HCT116 (cell line): ENCODE measurements around the gene LMBR1L. TPM values are rescaled to one million over a fixed set of nuclear protein-coding genes. Genes with fewer than 3 reads are reported as not detected.
A peak's percentile ranks its signal among the peaks of the same experiment; 100 is the strongest.

ENCODE experiments used
- ATAC-seq: fragments of 200-7000 bp; cut with Tn5 transposase; 2 replicates; pipeline ENCODE4 v1.9.1; 2020; ENCODE audit warnings: mild to moderate bottlenecking, moderate library complexity
- BruUV-seq: library from RNA; stranded (reverse); fragments of 400-500 nt; replicated peaks from 2 replicates; lab custom pipeline; 2021; lab: Mats Ljungman, UMichigan
- CTCF ChIA-PET: fragments of 300-600 bp; sonication (Branson Sonifier 250); formaldehyde crosslinking; loops from one replicate; lab custom pipeline; 2021; ENCODE audit warnings: antibody characterized with exemption; lab: Charles Lee
- POLR2A ChIA-PET: fragments of 300-600, 350-600 bp; sonication (Branson Sonifier 250); formaldehyde crosslinking; loops from one replicate; lab custom pipeline; 2021; ENCODE audit warnings: antibody characterized with exemption; lab: Charles Lee
- RAD21 ChIA-PET, 2 experiments: fragments of 300-600 bp; sonication (Branson Sonifier 250); formaldehyde crosslinking; loops; one replicate each; lab custom pipeline; 2023; ENCODE audit warnings: low total read pairs in 2 of 2; ENCODE audit not compliant: uncharacterized antibody in 2 of 2, unreplicated experiment in 2 of 2, low non-redundant PET in 1 of 2; lab: Charles Lee
- DNase-seq: peaks from one replicate; pipeline ENCODE4 v3.0.0-alpha.2; 2010; ENCODE audit warnings: low read depth, low spot score
- H2AFZ ChIP-seq: fragments of 200-600 bp; shearing (Covaris generic), sonication (generic); 2 replicates; pipeline ENCODE4 v1.6.1; 2017; ENCODE audit warnings: low read depth, mixed run types, mixed read lengths, antibody characterized with exemption, low read length; ENCODE audit not compliant: poor library complexity, severe bottlenecking
- H3K27ac ChIP-seq: 2 replicates; pipeline ENCODE4 v1.5.1; 2012; ENCODE audit warnings: low read depth, low read length
- H3K27me3 ChIP-seq: fragments of 200-600 bp; sonication (generic); 2 replicates; pipeline ENCODE4 v1.6.1; 2016; ENCODE audit warnings: mixed run types, low read length, mixed read lengths; ENCODE audit not compliant: insufficient read depth
- H3K36me3 ChIP-seq, 2 experiments: fragments of 200-500 bp in 1 of 2; fragments of 200-600 bp in 1 of 2; sonication (Bioruptor generic) in 1 of 2; sonication (generic) in 1 of 2; 2 replicates each; pipeline versions ENCODE4 v1.5.1 to v1.6.1; 2014 to 2016; ENCODE audit warnings: low read length in 2 of 2, inconsistent platforms in 1 of 2, mixed read lengths in 1 of 2, mixed run types in 1 of 2; ENCODE audit not compliant: insufficient read depth in 2 of 2, control insufficient read depth in 1 of 2
- H3K4me1 ChIP-seq, 2 experiments: fragments of 200-600 bp in 1 of 2; sonication (generic) in 1 of 2; 2 replicates each; pipeline versions ENCODE4 v1.5.1 to v1.6.1; 2012 to 2017; ENCODE audit warnings: low read length in 2 of 2, inconsistent platforms in 1 of 2, mild to moderate bottlenecking in 1 of 2, mixed read lengths in 1 of 2, mixed run types in 1 of 2, moderate library complexity in 1 of 2; ENCODE audit not compliant: insufficient read depth in 2 of 2, control insufficient read depth in 1 of 2
- H3K4me2 ChIP-seq: fragments of 200-600 bp; sonication (generic); 2 replicates; pipeline ENCODE4 v1.6.1; 2017; ENCODE audit warnings: mixed run types, low read length, mixed read lengths
- H3K4me3 ChIP-seq, 2 experiments: fragments of 200-600 bp in 1 of 2; sonication (generic) in 1 of 2; replicated peaks in 1 of 2; 2 replicates each; pipeline ENCODE4 v1.5.1; 2011 to 2016; ENCODE audit warnings: low read length in 2 of 2, control low read depth in 1 of 2, low read depth in 1 of 2, mild to moderate bottlenecking in 1 of 2, mixed read lengths in 1 of 2, mixed run types in 1 of 2
- H3K79me2 ChIP-seq: fragments of 200-600 bp; sonication (generic); 2 replicates; pipeline ENCODE4 v1.6.1; 2017; ENCODE audit warnings: mild to moderate bottlenecking, mixed run types, low read length, moderate library complexity, mixed read lengths; ENCODE audit not compliant: insufficient read depth
- H3K9ac ChIP-seq: fragments of 200-600 bp; sonication (generic); 2 replicates; pipeline ENCODE4 v1.6.1; 2016; ENCODE audit warnings: low read length, mixed read lengths
- H3K9me2 ChIP-seq: fragments of 200-600 bp; sonication (generic), shearing (Covaris generic); 2 replicates; pipeline ENCODE4 v1.6.1; 2017; ENCODE audit warnings: mixed run types, mild to moderate bottlenecking, moderate library complexity; ENCODE audit not compliant: insufficient read depth
- H3K9me3 ChIP-seq, 2 experiments: fragments of 200-500 bp in 1 of 2; fragments of 200-600 bp in 1 of 2; sonication (Bioruptor generic) in 1 of 2; sonication (generic) in 1 of 2; 2 replicates each; pipeline ENCODE4 v1.6.1; 2014 to 2017; ENCODE audit warnings: low read length in 2 of 2, mixed read lengths in 2 of 2, inconsistent platforms in 1 of 2, low read depth in 1 of 2, mild to moderate bottlenecking in 1 of 2, mixed run types in 1 of 2, moderate library complexity in 1 of 2; ENCODE audit not compliant: control insufficient read depth in 1 of 2, insufficient read depth in 1 of 2
- H4K20me1 ChIP-seq: fragments of 200-600 bp; sonication (generic), shearing (Covaris generic); 2 replicates; pipeline ENCODE4 v1.6.1; 2017; ENCODE audit warnings: mixed run types, mild to moderate bottlenecking, moderate library complexity; ENCODE audit not compliant: insufficient read depth
- CBX3 ChIP-seq: IDR thresholded peaks from 2 replicates; pipeline ENCODE4 v1.6.1; 2012; ENCODE audit warnings: low read depth
- CEBPB ChIP-seq: IDR thresholded peaks from 2 replicates; pipeline ENCODE4 v1.6.1; 2012; ENCODE audit warnings: low read depth
- EGR1 ChIP-seq: IDR thresholded peaks from 2 replicates; pipeline ENCODE4 v1.6.1; 2012; ENCODE audit warnings: low read depth
- ELF1 ChIP-seq: IDR thresholded peaks from 2 replicates; pipeline ENCODE4 v1.6.1; 2012; ENCODE audit warnings: low read depth, borderline replicate concordance
- FOSL1 ChIP-seq: IDR thresholded peaks from 2 replicates; pipeline ENCODE4 v1.6.1; 2012; ENCODE audit warnings: low read depth
- JUND ChIP-seq: IDR thresholded peaks from 2 replicates; pipeline ENCODE4 v1.6.1; 2012
- POLR2A ChIP-seq: IDR thresholded peaks from 2 replicates; pipeline ENCODE4 v1.7.0; 2011; ENCODE audit warnings: borderline replicate concordance; ENCODE audit not compliant: insufficient read depth, insufficient read length; ENCODE audit errors: extremely low read depth
- POLR2AphosphoS5 ChIP-seq: IDR thresholded peaks from 2 replicates; pipeline ENCODE4 v1.6.1; 2011; ENCODE audit warnings: mild to moderate bottlenecking, low read depth, low read length, moderate library complexity
- RAD21 ChIP-seq: IDR thresholded peaks from 2 replicates; pipeline ENCODE4 v1.6.1; 2012; ENCODE audit warnings: low read depth, mild to moderate bottlenecking
- SIN3A ChIP-seq: IDR thresholded peaks from 2 replicates; pipeline ENCODE4 v1.6.1; 2012; ENCODE audit warnings: low read depth
- SP1 ChIP-seq: IDR thresholded peaks from 2 replicates; pipeline ENCODE4 v1.6.1; 2012; ENCODE audit warnings: low read depth
- TCF7L2 ChIP-seq: IDR thresholded peaks from 2 replicates; pipeline ENCODE4 v1.7.0; 2011; ENCODE audit warnings: borderline replicate concordance, inconsistent platforms; ENCODE audit not compliant: insufficient read depth, insufficient read length; ENCODE audit errors: extremely low read depth
- YY1 ChIP-seq: IDR thresholded peaks from 2 replicates; pipeline ENCODE4 v1.6.1; 2011; ENCODE audit warnings: low read length, low read depth, moderate library complexity, mild to moderate bottlenecking; ENCODE audit not compliant: insufficient replicate concordance; ENCODE audit errors: extremely low read depth
- ZFX ChIP-seq: fragments of 450-650 bp; IDR thresholded peaks from 2 replicates; pipeline ENCODE4 v1.6.1; 2017
- intact Hi-C: fragments of 100-400 bp; cut with micrococcal nuclease; formaldehyde crosslinking; loops from 2 replicates; pipeline ENCODE4 v1.10.0; 2022
- total RNA-seq: library from RNA; stranded (reverse); gene quantifications from one replicate; pipeline ENCODE4 v1.2.1, GENCODE V29; 2021; ENCODE audit not compliant: unreplicated experiment
- TF ChIP-seq, protein P1 (sequence below): IDR thresholded peaks from 2 replicates; pipeline ENCODE4 v1.6.1; 2012
- TF ChIP-seq, protein P2 (sequence below): IDR thresholded peaks from 2 replicates; pipeline ENCODE4 v1.6.1; 2012
- TF ChIP-seq, protein P3 (sequence below): IDR thresholded peaks from 2 replicates; pipeline ENCODE4 v1.6.1; 2011; ENCODE audit warnings: mild to moderate bottlenecking, low read length, moderate library complexity; ENCODE audit not compliant: insufficient replicate concordance; ENCODE audit errors: extremely low read depth
- TF ChIP-seq, protein P4 (sequence below), 3 experiments: fragments of 200-600 bp in 1 of 3; sonication (generic) in 1 of 3; IDR thresholded peaks in 2 of 3; conservative IDR thresholded peaks in 1 of 3; 2 replicates each; pipeline ENCODE4 v1.5.1; 2012 to 2017; ENCODE audit warnings: low read depth in 2 of 3, low read length in 2 of 3, antibody characterized with exemption in 1 of 3, borderline replicate concordance in 1 of 3, control low read depth in 1 of 3, mild to moderate bottlenecking in 1 of 3, mixed read lengths in 1 of 3, mixed run types in 1 of 3, moderate library complexity in 1 of 3; ENCODE audit not compliant: insufficient read depth in 1 of 3

The LMBR1L gene
- total RNA-seq, 1 experiment from 2014 or later: 44.4 TPM

DNA sequence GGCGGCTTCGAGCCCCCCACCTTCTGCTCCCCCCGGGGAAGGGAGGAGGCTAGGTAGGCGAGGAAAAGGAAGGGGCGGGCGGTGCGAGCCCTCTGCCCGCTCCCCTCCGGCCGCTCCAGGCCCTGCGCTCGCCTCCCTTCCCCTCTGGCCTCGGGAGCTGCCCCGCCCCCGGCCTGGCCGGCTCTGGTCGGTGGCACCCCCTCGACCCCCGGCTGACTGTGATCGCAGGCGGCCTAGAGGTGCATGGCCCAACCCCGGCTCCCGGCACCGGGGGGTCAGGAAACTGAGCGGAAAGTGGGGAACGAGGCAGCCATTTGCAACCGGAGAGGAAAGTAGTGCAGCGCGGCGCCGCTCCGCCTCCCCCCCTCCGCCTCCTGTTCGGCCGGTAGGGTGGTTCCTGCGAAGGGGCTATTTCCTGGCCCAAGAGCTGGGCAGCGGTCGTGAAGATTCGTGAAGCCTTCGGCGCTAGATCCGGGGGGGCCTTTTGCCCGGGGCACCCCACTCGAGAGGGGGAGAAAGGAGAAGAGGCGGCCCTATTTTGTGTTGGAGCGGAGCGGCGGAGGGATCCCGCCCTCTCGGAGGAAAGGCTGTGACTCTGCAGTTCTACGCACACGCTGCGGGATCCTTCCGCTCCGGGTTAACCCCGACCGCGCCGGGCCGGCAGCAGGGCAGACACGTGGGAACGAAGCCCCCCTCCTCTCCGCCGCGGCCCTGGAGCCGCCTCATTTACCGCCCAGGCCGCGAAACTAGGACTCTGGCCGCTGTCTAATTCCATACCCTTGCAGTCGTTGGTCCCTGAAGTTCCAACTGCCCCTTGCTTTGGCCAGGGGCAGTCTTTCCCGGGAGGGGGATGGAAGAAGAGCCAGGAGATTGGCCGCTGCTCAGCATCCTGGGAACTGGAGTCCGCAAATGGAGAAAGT, 50.1 kb downstream of the LMBR1L start, which contains the start of gene KMT2D:
KMT2D (minus strand) TSS at position 558 of the 920 bp plus-strand sequence. CDS start 5,470 bp downstream, outside the sequence.
- Histone ChIP-seq H3K9me2 (no peaks in the 10 kb centered on the region), H3K4me2 (peak within 1 kb of the TSS; percentile 97), H3K27me3 (no peaks in the 10 kb centered on the region), H3K9me3 (no peaks in the 10 kb centered on the region), H3K9ac (peak within 1 kb of the TSS; percentile 97), H2AFZ (peak within 1 kb of the TSS; percentile 77), H3K27ac (peak within 1 kb of the TSS; percentile 89), H3K4me1 (peaks cover 17 to 48% of the 10 kb centered on the region in 2 experiments), H3K4me3 (peak within 1 kb of the TSS; percentile 76 to 92), H3K79me2 (peaks cover 59% of the 10 kb centered on the region), H3K36me3 (no peaks in the 10 kb centered on the region; a peak in 1 of 4 replicates), H4K20me1 (no peaks in the 10 kb centered on the region)
- ChIA-PET CTCF (no interaction called here), POLR2A (no interaction called here), RAD21 (no interaction called here)
- TF ChIP-seq EGR1 (0 out of 2 replicates have a peak, but pooled peaks have one; percentile 41), CEBPB (no peak; the same call in 1 of the 2 replicates), YY1 (peak; percentile 82), JUND (peak; percentile 67; the same call in 1 of the 2 replicates), RAD21 (no peak), SIN3A (peak; percentile 96), ELF1 (no peak), SP1 (peak; percentile 93), POLR2A (peak; percentile 22), TCF7L2 (peak; percentile 75), FOSL1 (no peak), ZFX (peak; percentile 94), POLR2AphosphoS5 (peak; percentile 77), CBX3 (peak; percentile 94)
- TF ChIP-seq, protein P1, sequence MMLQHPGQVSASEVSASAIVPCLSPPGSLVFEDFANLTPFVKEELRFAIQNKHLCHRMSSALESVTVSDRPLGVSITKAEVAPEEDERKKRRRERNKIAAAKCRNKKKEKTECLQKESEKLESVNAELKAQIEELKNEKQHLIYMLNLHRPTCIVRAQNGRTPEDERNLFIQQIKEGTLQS: no peak
- TF ChIP-seq, protein P2, sequence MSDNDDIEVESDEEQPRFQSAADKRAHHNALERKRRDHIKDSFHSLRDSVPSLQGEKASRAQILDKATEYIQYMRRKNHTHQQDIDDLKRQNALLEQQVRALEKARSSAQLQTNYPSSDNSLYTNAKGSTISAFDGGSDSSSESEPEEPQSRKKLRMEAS: peak; percentile 98
- TF ChIP-seq, protein P3, sequence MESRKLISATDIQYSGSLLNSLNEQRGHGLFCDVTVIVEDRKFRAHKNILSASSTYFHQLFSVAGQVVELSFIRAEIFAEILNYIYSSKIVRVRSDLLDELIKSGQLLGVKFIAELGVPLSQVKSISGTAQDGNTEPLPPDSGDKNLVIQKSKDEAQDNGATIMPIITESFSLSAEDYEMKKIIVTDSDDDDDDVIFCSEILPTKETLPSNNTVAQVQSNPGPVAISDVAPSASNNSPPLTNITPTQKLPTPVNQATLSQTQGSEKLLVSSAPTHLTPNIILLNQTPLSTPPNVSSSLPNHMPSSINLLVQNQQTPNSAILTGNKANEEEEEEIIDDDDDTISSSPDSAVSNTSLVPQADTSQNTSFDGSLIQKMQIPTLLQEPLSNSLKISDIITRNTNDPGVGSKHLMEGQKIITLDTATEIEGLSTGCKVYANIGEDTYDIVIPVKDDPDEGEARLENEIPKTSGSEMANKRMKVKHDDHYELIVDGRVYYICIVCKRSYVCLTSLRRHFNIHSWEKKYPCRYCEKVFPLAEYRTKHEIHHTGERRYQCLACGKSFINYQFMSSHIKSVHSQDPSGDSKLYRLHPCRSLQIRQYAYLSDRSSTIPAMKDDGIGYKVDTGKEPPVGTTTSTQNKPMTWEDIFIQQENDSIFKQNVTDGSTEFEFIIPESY: no peak
- TF ChIP-seq, protein P4, sequence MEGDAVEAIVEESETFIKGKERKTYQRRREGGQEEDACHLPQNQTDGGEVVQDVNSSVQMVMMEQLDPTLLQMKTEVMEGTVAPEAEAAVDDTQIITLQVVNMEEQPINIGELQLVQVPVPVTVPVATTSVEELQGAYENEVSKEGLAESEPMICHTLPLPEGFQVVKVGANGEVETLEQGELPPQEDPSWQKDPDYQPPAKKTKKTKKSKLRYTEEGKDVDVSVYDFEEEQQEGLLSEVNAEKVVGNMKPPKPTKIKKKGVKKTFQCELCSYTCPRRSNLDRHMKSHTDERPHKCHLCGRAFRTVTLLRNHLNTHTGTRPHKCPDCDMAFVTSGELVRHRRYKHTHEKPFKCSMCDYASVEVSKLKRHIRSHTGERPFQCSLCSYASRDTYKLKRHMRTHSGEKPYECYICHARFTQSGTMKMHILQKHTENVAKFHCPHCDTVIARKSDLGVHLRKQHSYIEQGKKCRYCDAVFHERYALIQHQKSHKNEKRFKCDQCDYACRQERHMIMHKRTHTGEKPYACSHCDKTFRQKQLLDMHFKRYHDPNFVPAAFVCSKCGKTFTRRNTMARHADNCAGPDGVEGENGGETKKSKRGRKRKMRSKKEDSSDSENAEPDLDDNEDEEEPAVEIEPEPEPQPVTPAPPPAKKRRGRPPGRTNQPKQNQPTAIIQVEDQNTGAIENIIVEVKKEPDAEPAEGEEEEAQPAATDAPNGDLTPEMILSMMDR (IDR thresholded peaks at IDR 0.05 in 2 of 3, conservative IDR thresholded peaks at IDR 0.05 in 1 of 3; ENCODE audit: borderline replicate concordance in 1 of 3, insufficient read depth in 1 of 3, low read depth in 2 of 3, low read length in 2 of 3): peak in 2 of 3 experiments; percentile 18 to 35; a peak in 3 of 6 replicates
- DNase-seq (peak; percentile 91), ATAC-seq (peak; percentile 73)
- intact Hi-C loops: no loop called here
- no TSS peak for BruUV-seq
